HG03064 (cell line): ENCODE results near the gene FADS6.

Source experiments
- ATAC-seq: cut with Tn5 transposase; IDR thresholded peaks from one replicate; pipeline ENCODE4 v1.9.1; 2021; ENCODE audit warnings: low read depth; ENCODE audit not compliant: unreplicated experiment

Gene FADS6

DNA sequence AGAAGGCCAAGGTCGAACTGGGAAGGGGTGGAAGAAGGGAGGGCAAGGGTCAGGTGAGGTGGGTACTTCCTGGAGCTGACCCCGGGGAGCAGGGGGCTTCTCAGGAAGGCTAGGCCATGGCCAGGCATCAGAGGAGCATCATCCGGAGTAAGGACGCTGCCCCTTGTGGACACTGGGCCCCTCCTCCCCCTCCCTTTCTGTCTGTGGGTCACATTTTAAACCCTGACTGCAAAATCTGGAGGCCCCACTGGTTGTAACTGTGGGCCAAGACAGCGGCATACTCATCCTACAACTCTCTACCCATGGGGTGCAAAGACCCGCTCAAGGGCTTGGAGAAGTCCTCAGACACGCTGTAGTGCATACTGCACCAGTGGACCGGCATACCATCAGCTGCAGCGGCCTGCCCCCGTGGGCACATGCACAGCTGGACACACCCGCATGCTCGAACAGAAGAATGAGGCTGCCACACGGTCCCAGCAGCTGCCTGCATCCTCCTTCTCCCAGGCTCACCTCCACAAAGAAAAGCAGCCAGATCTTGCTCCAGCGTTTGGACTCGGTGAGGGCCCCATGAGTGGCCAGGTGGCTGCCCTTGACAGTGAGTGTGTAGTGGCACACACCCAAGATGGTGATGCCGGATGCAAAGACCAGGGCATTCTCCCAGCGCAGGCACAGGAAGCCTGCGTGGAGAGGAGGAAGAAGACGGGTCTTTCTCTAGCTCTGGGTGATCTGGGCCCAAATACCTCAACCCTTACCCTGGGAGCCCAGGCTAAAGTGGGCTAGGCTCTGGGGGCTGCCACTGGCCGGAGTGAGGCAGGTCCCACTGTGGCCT is 1.2 kb downstream of the FADS6 start:
- no peak for ATAC-seq

DNA sequence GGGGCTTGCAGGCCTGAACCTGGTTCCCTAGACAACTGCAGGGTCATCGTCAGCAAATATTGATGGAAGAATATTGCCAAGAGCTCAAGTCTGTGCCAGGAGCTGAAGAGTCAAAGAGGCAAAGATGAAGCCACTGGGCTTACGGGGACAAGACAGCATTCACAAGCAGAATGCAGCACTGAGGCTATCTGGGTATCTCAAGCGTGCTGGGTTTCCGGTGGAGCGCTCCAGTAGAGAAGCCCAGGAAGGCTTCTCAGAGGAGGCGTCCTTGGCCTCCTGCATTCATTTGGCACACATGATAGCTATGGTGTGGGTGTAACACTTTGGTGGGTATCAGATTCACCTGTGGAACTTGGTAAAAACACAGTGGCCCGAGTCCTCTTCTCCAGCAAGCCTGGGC is 2.9 kb downstream of the FADS6 start:
- ATAC-seq = no peak

DNA sequence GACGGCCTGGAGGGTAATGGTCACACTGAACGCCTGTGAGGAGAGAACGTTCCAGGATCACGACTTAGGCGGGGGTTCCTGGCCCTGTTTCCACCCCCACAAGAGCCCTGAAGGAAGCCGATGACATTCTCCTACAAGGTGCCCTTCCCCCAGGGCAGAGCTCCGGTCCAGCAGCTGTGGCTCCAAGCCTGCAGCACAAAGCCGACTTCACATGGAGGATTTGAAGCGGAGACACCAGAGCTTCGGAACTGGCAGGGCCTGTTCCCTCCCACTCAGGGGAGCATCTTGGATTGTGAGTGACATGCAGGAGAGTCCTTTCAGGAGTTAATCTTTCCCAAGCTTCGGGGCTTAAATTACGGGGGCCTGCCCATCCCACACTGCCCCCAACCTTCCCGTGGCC is 5.0 kb downstream of the FADS6 start:
- ATAC-seq = no peak

DNA sequence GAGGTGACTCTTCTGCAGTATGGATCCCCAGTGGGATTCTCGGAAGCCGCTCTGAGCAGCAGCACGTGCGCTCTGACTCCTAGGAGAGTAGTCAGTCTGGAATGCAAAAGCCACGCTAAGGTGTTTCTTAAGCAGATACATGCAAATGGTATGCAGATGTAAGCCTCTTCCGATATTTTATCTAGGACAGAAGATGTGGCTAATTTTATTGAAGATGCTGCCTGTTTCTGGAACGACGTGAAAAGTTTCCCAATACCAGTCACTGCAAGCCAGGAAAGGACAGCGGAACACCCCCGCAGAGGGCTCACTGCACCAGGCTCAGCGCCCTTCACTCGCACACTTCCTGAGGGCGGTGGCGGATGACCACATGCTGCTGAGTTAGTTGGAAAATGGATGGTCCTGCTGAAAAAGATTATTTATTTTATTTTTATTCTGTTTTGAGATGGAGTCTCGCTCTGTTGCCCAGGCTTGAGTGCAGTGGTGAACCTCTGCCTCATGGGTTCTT is 10.1 kb downstream of the FADS6 start:
- no peak for ATAC-seq

DNA sequence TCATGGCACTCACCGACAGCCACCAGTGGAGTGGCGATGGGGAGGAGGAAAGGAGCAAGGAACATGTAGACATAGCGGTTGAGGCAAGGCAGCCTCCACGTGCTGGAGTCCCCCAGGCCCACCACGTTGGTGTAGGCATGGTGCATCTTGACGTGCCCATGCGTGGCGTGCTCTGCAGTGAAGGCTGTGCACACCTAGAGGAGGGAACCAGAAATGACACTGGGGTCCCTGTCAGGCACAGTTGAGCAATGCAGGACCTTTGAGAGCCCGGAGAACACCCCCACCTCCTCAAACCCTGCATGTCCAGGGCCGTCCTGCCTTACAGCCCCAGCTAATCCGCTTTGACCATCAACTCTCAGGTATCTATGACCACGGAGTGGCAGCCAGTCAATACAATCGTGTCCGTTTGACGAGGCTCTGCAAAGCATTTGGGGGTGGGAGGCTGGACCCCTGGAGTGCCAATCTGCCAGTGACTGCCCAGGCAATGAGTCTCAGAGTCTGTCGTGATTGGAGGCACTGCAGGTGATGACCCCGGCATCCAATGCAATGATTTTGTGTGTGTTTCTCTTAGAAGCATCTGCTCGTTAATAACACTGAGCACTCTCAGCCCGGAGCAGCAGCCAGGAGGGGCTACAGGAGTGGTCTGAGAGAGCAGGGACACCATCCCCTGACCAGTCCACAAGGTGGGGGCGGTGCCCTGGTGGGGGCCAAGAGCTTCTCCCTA is 10.8 kb downstream of the FADS6 start:
- ATAC-seq = no peak

DNA sequence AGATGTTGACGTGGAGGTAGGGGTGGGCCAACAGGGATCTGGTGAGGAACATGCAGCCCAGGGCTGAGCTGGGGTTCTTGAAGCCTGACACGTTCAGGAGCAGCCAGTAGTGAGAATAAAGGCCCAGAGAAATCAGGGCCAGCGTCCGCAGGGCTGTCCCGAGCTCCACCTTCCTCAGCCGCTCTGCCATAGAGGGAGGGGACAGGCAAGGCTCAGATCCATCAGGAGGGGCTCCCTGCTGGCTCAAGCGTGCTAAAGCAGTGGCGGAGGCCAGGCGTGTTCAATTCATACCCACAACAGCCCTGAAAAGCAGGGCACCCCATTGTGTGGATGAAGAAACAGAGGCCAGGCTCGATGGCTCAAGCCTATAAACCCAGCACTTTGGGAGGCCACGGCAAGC is 12.4 kb downstream of the FADS6 start:
- no peak for ATAC-seq

DNA sequence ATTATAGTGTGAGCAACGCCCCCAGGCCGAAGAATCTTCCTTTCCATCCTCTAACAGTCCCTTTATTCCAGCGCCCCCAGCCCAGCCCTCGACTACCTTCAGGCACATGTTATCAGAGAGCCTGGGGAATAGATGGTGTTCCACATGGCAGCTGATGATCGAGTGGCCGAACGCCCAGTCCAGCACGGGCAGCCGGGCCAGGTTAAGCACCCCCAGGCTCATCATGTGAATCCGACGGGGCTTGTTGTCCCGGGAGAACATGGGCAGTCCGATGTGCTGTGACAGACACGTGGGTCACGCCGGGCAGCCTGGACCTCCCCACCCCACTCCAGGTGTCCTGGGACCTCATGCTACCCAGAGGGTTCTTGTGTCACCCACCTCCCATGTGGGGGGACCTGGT is 14.1 kb downstream of the FADS6 start:
- ATAC-seq = no peak

DNA sequence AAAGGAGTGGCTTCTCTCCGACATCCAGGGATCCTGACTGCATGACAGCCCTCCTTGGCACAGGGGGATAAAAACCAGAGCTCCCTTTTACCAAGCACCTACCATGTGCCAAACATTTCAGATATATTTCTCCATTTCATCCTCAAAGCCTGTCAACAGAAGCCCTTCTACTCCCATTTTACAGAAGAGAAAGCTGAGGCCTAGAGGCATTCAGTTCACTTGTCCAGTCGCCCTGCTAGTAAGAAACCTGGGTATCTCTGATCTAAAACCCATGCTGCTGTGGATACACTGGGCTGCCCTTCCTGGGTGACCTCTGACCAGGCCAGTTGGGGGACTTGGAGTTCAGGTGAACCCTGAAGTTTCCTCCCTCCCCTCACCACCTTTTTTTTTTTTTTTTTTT is 14.8 kb downstream of the FADS6 start:
- ATAC-seq = no peak

DNA sequence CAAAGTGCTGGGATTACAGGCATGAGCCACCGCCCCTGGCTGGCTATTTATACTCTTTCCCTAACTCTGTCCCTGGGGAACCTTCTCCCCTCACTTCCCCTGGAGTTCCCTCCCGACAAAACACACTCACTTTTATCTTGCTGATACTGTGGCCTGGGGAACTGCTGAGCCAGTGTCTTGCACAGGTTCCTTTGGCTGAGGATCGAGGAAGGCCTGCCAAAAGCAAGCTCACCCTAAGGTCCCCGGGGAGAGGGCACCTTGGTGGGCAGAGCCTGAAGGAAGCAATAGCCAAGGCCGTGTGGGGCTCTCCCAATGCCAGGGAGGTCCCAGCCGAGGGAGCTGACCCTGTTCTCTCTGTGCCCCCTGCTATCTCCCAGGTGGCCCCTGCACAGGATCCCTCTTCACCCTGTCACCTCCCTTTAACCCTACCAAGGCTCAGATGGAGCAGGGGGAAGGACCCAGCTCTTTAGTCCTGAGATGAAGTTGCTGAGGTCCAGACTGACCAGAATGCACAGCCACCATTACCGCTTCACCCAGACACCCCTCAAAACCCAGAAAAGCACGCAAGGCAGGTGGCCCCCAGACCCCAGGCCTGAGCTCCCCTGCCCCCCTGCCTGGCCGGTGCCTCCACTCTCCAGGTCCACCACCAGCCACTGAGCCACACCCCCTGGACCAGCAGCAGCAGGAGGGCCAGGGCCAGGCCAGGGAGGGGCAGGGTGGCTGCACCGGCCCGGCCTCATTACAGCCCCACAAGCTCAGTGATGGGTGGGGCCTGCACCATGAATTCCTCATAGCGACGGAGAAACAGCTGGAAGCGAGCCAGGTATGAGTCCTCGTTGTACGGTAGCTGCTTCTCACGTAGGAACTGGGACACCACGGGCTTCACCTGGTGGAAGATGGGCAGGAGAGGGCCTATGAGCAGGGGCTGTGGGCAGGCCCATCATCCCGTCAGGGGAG is 15.6 kb downstream of the FADS6 start:
- ATAC-seq = no peak

DNA sequence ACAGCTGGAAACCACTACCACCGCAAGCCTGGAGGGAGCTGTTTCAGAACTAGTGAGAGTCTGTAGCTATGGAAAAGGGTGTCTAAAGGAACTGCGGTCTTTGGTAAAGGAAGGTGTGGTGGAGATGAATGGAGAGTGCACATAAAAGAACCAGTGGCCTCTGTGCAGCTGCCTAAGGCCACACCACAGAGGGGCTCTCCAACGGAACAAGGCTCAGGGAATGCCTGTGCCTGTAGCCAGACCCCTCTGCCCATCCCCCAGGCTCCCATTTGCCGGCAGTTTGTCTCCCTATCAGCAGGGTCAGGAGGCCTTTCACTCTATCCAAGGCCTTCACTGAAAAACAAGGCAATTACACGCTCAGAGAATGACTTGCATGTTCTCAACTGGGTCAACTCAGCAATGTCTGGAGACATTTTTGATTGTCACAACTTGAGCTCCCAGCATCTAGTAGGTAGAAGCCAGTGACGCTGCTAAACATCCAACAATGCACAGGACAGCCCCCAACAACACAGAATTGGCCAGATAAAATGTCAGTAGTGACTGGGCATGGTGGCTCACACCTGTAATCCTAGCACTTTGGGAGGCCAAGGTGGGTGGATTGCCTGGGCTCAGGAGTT is 17.3 kb downstream of the FADS6 start:
- no peak for ATAC-seq

DNA sequence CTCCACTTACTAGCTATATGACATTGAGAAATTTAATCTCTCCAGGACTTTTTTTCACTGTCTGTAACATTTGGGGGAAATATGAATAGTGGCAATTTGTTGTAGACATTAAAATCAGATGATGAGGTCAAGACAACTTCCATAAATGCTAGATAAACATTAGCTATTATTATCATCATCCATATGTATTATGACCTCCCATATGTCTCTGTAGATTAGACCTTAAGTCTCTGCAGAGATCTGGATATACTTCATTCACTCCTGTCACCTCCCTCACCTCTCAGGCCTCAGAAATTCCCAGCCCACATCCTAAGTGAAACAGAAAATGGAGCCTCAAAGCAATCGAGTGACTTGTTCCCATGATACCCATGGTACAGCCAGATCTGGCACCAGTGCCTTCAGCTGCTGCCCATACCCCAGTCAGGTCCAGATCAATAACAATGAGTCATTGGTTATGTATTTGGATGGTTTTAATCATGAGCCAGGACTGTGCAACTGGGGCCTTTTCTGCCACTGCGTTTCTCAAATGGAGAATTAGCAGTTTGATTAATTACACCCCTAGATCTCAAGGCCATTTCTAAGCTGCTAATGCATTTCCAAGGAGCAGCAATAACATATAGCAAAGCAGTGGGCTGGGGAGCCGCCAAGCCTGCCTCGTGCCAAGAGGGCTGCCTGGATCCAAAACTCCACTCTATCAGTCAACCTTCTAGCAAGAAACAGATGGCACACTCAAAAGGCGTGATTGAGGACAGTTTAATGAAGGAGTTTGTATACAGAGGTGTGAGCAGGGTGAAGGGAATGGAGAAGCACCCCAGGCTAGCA is 18.1 kb downstream of the FADS6 start:
- no peak for ATAC-seq

DNA sequence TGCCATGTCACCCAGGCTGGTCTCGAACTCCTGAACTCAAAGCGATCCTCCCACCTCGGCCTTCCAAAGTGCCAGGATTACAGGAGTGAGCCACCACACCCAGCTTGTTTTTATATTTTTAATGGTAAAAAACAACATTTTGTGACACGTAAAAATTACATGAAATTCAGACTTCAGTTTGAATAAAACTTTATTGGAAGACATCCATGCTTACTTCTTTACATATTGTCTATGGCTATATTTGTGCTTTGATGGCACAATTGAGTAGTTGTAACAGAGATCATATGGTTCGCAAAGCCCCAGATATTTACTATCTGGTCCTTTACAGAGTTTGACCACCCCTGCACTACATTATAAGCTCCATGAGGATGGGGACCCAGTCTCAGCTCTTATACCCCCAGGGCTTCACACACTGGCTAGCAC is 18.8 kb downstream of the FADS6 start:
- no peak for ATAC-seq

DNA sequence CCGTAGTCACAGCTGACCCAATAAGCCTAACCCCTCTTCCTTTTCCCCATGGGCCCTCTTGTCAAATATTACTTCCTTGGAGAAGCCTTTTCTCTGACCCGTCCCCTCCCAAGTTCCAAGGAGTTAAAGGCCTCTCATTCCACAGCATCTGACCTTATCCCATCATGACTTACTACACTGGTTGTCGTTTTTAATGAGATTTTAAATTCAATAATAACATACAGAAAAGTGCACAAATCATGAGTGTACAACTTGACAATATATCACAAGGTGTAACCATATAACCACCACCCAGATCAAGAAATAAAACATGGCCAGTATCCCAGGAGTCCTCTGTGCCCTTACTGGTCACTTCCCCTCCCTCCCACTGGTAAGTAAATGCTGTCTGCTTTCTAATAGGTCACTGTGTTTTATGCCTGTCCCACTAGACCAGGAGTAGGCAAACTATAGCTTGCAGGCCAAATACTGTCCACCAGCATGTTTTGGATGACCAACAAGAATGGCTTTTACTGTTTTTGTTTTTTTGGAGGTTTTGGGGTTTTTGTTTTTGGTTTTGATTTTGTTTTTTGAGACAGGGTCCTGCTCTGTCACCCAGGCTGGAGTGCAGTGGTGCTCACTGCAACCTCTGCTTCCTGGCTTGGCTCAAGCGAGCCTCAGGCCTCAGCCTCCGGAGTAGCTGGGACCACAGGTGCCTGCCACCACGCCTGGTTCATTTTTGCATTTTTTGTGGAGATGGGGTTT is 19.4 kb downstream of the FADS6 start:
- no peak for ATAC-seq

DNA sequence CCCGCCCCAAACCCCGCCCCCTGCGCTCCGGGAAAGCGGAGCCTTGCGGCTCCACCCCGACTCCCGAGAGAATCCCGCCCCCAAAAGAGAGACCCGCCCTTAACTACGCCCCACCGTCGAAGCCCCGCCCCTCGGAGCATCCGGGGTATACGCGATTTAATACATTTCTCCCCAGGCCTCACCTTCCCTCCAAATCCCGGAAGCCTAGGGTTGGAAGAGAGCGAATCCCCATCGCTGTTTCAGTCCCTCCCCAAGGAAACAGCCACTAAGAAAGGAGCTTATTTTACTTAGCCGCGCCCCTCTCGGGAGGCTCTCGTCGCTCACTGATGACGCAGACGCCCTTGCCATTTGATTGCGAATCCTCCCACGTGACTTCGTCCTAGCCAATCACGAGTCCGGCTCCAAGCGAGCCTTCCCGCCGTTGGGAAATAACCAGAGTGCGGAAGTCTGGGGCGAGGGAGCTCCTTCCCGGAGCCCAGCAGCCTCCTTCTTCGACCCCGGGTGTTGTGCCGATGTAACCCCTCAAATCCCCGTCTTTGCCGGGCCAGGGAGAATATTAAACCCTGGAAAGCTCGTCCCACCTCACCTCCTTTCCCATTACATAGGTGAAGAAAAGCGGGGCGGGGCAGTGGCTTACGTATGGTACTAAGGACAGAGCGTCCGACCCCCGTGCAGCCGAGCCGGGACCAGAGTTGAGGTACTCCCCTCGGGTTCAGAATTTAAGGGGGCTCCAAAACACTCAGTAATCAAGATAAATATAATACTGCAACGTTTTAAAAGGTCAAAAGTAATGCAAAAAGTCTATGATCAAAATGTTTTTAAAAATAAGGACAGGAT is 20.2 kb downstream of the FADS6 start:
- peak; percentile 83 for ATAC-seq

DNA sequence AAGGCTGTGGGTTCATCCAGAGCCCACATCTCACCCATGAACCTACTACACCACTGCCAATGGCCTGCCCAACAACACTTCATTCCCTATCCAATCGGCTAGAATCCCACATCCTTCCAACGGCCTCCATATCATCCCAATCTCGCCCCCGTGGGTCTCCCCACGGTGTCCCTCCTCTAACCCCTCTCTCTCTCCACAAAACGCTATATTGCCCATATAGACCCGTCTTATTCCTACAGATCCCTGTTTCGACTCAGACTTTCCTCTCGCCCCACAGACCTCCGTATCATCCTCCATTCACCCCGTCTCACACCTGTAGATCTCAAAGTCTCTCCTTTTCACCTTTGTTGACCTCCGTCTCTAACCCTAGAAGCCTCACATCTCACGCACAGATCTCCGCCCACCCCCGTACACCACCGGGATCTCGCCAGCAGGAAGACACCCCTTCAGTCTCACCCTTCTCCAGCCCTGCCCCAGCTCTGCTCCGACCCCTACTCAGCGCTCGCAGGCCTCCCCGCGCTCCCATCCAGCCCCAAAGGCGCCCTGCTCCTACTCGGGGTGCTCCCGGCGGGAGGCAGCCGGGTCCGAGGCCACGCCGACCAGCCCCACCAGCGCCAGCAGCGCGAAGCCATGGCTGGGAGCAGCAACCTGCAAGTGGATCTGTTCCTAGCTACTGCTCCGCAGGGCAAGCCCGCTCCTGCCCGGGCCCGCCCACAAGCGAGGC is 21.0 kb downstream of the FADS6 start, which contains the start of gene FDXR:
Gene FDXR (minus strand): TSS at position 682 of the 724 bp plus-strand sequence. CDS start 50 bp downstream, at position 632.
- ATAC-seq = peak; percentile 17

DNA sequence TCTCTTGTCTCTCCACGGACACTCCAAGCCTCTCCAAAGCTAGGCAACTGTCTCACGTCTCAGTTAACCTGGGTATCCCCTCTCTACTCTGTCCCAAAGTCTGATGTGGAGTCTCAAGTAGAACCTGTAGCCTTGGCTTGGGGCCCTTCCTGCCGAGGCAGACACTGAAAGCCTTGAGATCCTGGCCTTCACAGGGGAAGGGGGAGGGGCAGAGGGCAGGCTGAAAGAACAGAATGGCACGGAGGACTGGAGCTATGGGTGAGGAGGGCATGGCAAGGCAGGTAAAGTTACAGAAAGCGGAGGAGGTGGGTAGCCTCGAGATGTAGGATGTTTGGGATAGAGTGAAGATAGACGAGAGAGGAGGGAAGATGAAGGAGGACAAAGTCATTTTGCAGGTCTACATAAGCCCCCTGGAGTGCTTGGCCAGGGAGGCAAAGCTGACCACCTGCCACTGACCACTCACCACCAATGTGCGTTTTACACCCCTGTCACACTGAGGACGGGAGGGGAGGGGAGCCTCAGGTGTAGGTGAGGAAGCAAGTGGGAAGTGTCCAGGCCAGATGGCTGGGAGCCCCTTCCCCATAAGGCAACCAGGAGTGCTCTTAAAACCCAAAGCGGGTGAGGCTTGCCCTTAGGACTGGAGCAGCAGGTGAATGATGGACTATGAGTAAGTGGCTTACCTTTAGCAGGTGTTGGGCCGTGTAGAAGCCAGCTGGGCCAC is 21.9 kb downstream of the FADS6 start:
- no peak for ATAC-seq
